HepG2 (cell line): ENCODE measurements around the gene LPAR1. TPM values are rescaled to one million over a fixed set of nuclear protein-coding genes. Genes with fewer than 3 reads are reported as not detected.
"Not testable (repeated sequence)": the region's sequence is repeated elsewhere in the genome, so short reads cannot be mapped to it uniquely, and the experiment has no call there.

Experiments used
- ATAC-seq: fragments of 200-7000 bp; cut with Tn5 transposase; 3 replicates; pipeline ENCODE4 v1.9.1; 2020; ENCODE audit warnings: mild to moderate bottlenecking, moderate library complexity
- BruUV-seq: library from RNA; stranded (reverse); fragments of 400-500 nt; replicated peaks from 2 replicates; lab custom pipeline; 2021; lab: Mats Ljungman, UMichigan
- CTCF ChIA-PET: fragments of 300-600 bp; formaldehyde crosslinking; extraction: SDS; loops from one replicate; lab custom pipeline; 2021; ENCODE audit warnings: low total read pairs, inconsistent platforms, low intra/inter-chr PET ratio; lab: Yijun Ruan, JAX
- POLR2A ChIA-PET: fragments of 350-600 bp; sonication (Branson Sonifier 250); formaldehyde crosslinking; loops from one replicate; lab custom pipeline; 2020; ENCODE audit warnings: antibody characterized with exemption, inconsistent platforms; lab: Yijun Ruan, JAX
- DNase-seq: peaks from one replicate; pipeline ENCODE4 v3.0.0-alpha.2; 2015; ENCODE audit warnings: low spot score
- FAIRE-seq: peaks from 3 replicates; lab custom pipeline; 2011; peaks lifted over from hg19 to GRCh38; lab: Jason Lieb, UNC
- H2AFZ ChIP-seq: one replicate; pipeline ENCODE4 v1.6.1; 2011; ENCODE audit warnings: low read length, inconsistent platforms
- H3K27ac ChIP-seq: fragments of 300-600 bp; 3 replicates; pipeline ENCODE4 v1.8.0; 2011; ENCODE audit warnings: mixed run types, mild to moderate bottlenecking, mixed read lengths, low read length, inconsistent platforms; ENCODE audit not compliant: insufficient read depth; ENCODE audit errors: extremely low read length
- H3K27me3 ChIP-seq, 2 experiments: fragments of 200-600 bp in 1 of 2; 2 replicates in 1 of 2; 3 replicates in 1 of 2; pipeline versions ENCODE4 v1.6.0 to v1.8.0; 2011; ENCODE audit warnings: low read length in 2 of 2, mild to moderate bottlenecking in 2 of 2, moderate library complexity in 2 of 2, inconsistent platforms in 1 of 2; ENCODE audit not compliant: insufficient read depth in 2 of 2, control insufficient read depth in 1 of 2
- H3K36me3 ChIP-seq, 2 experiments: fragments of 200-600 bp in 1 of 2; replicated peaks in 1 of 2; 2 replicates in 1 of 2; 3 replicates in 1 of 2; pipeline versions ENCODE4 v1.5.1 to v1.8.0; 2011; ENCODE audit warnings: low read length in 2 of 2, inconsistent platforms in 1 of 2; ENCODE audit not compliant: insufficient read depth in 2 of 2, control insufficient read depth in 1 of 2
- H3K4me1 ChIP-seq: 2 replicates; pipeline ENCODE4 v1.5.1; 2012; ENCODE audit warnings: low read length, inconsistent platforms; ENCODE audit not compliant: insufficient read depth
- H3K4me2 ChIP-seq: 2 replicates; pipeline ENCODE4 v1.6.0; 2011; ENCODE audit warnings: low read depth, low read length, inconsistent platforms
- H3K4me3 ChIP-seq, 3 experiments: fragments of 200-600 bp in 1 of 3; sonication (generic), shearing (Covaris generic) in 1 of 3; replicated peaks in 1 of 3; 2 replicates each; pipeline ENCODE4 v1.5.1; 2011 to 2016; ENCODE audit warnings: low read length in 3 of 3, inconsistent platforms in 2 of 3, low read depth in 2 of 3, mild to moderate bottlenecking in 2 of 3, control low read depth in 1 of 3, mixed read lengths in 1 of 3; ENCODE audit not compliant: insufficient read depth in 1 of 3
- H3K79me2 ChIP-seq: one replicate; pipeline ENCODE4 v1.6.1; 2011; ENCODE audit warnings: low read length, inconsistent platforms; ENCODE audit not compliant: insufficient read depth
- H3K9ac ChIP-seq: 2 replicates; pipeline ENCODE4 v1.6.0; 2011; ENCODE audit warnings: mild to moderate bottlenecking, low read depth, low read length, inconsistent platforms; ENCODE audit not compliant: insufficient read depth
- H3K9me3 ChIP-seq: 2 replicates; pipeline ENCODE4 v1.5.1; 2012; ENCODE audit warnings: mild to moderate bottlenecking, low read length
- H4K20me1 ChIP-seq: 2 replicates; pipeline ENCODE4 v1.6.0; 2011; ENCODE audit warnings: inconsistent platforms, mild to moderate bottlenecking, low read length, moderate library complexity; ENCODE audit not compliant: insufficient read depth
- HIVEP1 ChIP-seq: sonication (generic); formaldehyde crosslinking; IDR thresholded peaks from 2 replicates; pipeline ENCODE4 v1.4.0; 2020; ENCODE audit warnings: mild to moderate bottlenecking, missing genetic modification reagents
- IRF9 ChIP-seq: sonication (generic); formaldehyde crosslinking; IDR thresholded peaks from 2 replicates; pipeline ENCODE4 v1.8.0; 2022; ENCODE audit warnings: missing genetic modification reagents, mild to moderate bottlenecking, borderline replicate concordance
- MIER3 ChIP-seq: IDR thresholded peaks from 2 replicates; pipeline ENCODE4 v1.6.1; 2016; ENCODE audit warnings: missing compliant biosample characterization, borderline replicate concordance
- NFE2 ChIP-seq: sonication (generic); formaldehyde crosslinking; IDR thresholded peaks from 2 replicates; pipeline ENCODE4 v1.4.0; 2020; ENCODE audit warnings: missing genetic modification reagents
- ONECUT2 ChIP-seq: sonication (generic); formaldehyde crosslinking; IDR thresholded peaks from 2 replicates; pipeline ENCODE4 v1.4.0; 2020; ENCODE audit warnings: missing genetic modification reagents
- PRDM10 ChIP-seq: sonication (generic); formaldehyde crosslinking; IDR thresholded peaks from 2 replicates; pipeline ENCODE4 v1.4.0; 2020; ENCODE audit warnings: low read depth, missing genetic modification reagents
- PRPF4 ChIP-seq: fragments of 200-400 bp; formaldehyde crosslinking; IDR thresholded peaks from 2 replicates; pipeline ENCODE4 v1.6.1; 2016; ENCODE audit warnings: low read length, low read depth; ENCODE audit not compliant: poor library complexity, severe bottlenecking
- STAT5B ChIP-seq: sonication (generic); formaldehyde crosslinking; IDR thresholded peaks from 2 replicates; pipeline ENCODE4 v1.4.0; 2020; ENCODE audit warnings: missing genetic modification reagents
- ZBTB49 ChIP-seq: sonication (generic); formaldehyde crosslinking; IDR thresholded peaks from 2 replicates; pipeline ENCODE4 v1.4.0; 2020; ENCODE audit warnings: missing genetic modification reagents, borderline replicate concordance
- ZFP37 ChIP-seq: sonication (generic); formaldehyde crosslinking; IDR thresholded peaks from 2 replicates; pipeline ENCODE4 v1.4.0; 2020; ENCODE audit warnings: missing genetic modification reagents, borderline replicate concordance
- ZNF430 ChIP-seq: sonication (generic); formaldehyde crosslinking; IDR thresholded peaks from 2 replicates; pipeline ENCODE4 v1.9.0; 2021; ENCODE audit warnings: mild to moderate bottlenecking, missing genetic modification reagents
- ZNF530 ChIP-seq: sonication (generic); formaldehyde crosslinking; IDR thresholded peaks from 2 replicates; pipeline ENCODE4 v1.5.0; 2020; ENCODE audit warnings: low read depth, mild to moderate bottlenecking, missing genetic modification reagents
- ZNF549 ChIP-seq: sonication (generic); formaldehyde crosslinking; IDR thresholded peaks from 2 replicates; pipeline ENCODE4 v1.5.0; 2020; ENCODE audit warnings: missing genetic modification reagents
- ZNF780A ChIP-seq: sonication (generic); formaldehyde crosslinking; IDR thresholded peaks from 2 replicates; pipeline ENCODE4 v1.8.0; 2022; ENCODE audit warnings: mild to moderate bottlenecking, missing genetic modification reagents, moderate library complexity
- WGBS: methylation state at CpG from one replicate; pipeline ENCODE4 v1.1.6; 2017; ENCODE audit warnings: low lambda C conversion rate; 5-methylcytosine and 5-hydroxymethylcytosine counted together
- in situ Hi-C: cut with HindIII; loops from 2 replicates; pipeline ENCODE4 v1.10.0; 2017; ENCODE audit warnings: low pct_unique_long_range_greater_than_20kb; ENCODE audit not compliant: extremely low pct_ligation_motif_present
- intact Hi-C: fragments of 100-400 bp; cut with micrococcal nuclease; formaldehyde crosslinking; loops from one replicate; pipeline ENCODE4 v1.10.0; 2022; ENCODE audit not compliant: unreplicated experiment
- polyA plus RNA-seq, 8 experiments: library from polyadenylated mRNA; depleted of rRNA in 3 of 8; stranded (reverse) in 7 of 8; unstranded in 1 of 8; fragments of >200 nt; fragmentation: Illumina TruSeq in 4 of 8; extraction: Trizol in 4 of 8; gene quantifications; 2 replicates each; pipeline versions ENCODE4 v1.2.1 to v1.2.3, GENCODE V29; 2011 to 2016; ENCODE audit warnings: low read depth in 4 of 8, missing spikeins in 1 of 8, mixed read lengths in 1 of 8; ENCODE audit not compliant: insufficient read depth in 1 of 8
- total RNA-seq, 5 experiments: library from RNA; depleted of rRNA; stranded (reverse); fragments of >200 nt; fragmentation: Illumina TruSeq; extraction: Trizol; gene quantifications; 2 replicates each; pipeline ENCODE4 v1.2.3, GENCODE V29; 2016; ENCODE audit warnings: low read depth in 1 of 5

The LPAR1 gene
- total and polyA plus RNA-seq, 2 of the 13 experiments (the other 11 are each of a cell fraction or from before 2014, with no cell fraction given): not detected

GRCh38 chr9:111050819-111051218 lies 12.5 kb upstream of the LPAR1 start:
- Histone ChIP-seq H3K9ac (no peak overlapping the region), H2AFZ (no peak overlapping the region), H3K79me2 (no peaks in the 10 kb centered on the region), H3K27me3 (no peaks in the 10 kb centered on the region), H3K4me1 (no peaks in the 10 kb centered on the region), H3K9me3 (no peaks in the 10 kb centered on the region), H3K4me3 (no peak overlapping the region), H3K36me3 (no peaks in the 10 kb centered on the region), H4K20me1 (no peaks in the 10 kb centered on the region), H3K4me2 (no peak overlapping the region), H3K27ac (no peak overlapping the region)
- ChIA-PET CTCF (no interaction called here), POLR2A (no interaction called here)
- in situ Hi-C loops: no loop called here
- ATAC-seq (no peak), FAIRE-seq (no peak), DNase-seq (no peak)
- intact Hi-C loops: no loop called here
- BruUV-seq: no TSS peak
- TF ChIP-seq ZNF780A (no peak), PRDM10 (CRISPR knock-in tag) (no peak), ZNF530 (CRISPR knock-in tag) (no peak), ZNF549 (no peak), HIVEP1 (no peak), STAT5B (CRISPR knock-in tag) (no peak), ONECUT2 (CRISPR knock-in tag) (no peak), ZNF430 (CRISPR knock-in tag) (no peak), PRPF4 (no peak), ZFP37 (no peak), MIER3 (CRISPR knock-in tag) (no peak), IRF9 (CRISPR knock-in tag) (no peak), NFE2 (CRISPR knock-in tag) (no peak), ZBTB49 (CRISPR knock-in tag) (no peak)

GRCh38 chr9:111047287-111047686 lies 9.0 kb upstream of the LPAR1 start:
- in situ Hi-C loops, H3K9me3 ChIP-seq, H3K27me3 ChIP-seq, H3K79me2 ChIP-seq, H3K4me3 ChIP-seq, ATAC-seq, H3K4me1 ChIP-seq, H2AFZ ChIP-seq, CTCF ChIA-PET, FAIRE-seq, H3K27ac ChIP-seq, H3K36me3 ChIP-seq, BruUV-seq, H3K9ac ChIP-seq, intact Hi-C loops, DNase-seq, H4K20me1 ChIP-seq, H3K4me2 ChIP-seq, POLR2A ChIA-PET: not testable (repeated sequence)
- WGBS: 21% methylated on average over 2 of the region's 2 CpGs
